Esophagus (tissue), 2 donors: Measurements from ENCODE around the gene MPP3. TPM values are rescaled to one million over a fixed set of nuclear protein-coding genes. Genes with fewer than 3 reads are reported as not detected.

ENCODE experiments used
- H3K27ac ChIP-seq, 2 donors: one replicate each; pipeline ENCODE4 v1.5.1; 2013; ENCODE audit warnings: low read depth in 2 of 2, mild to moderate bottlenecking in 2 of 2, inconsistent platforms in 1 of 2, low read length in 1 of 2, moderate library complexity in 1 of 2
- H3K27me3 ChIP-seq, 2 donors: one replicate each; pipeline ENCODE4 v1.6.1; 2013; ENCODE audit warnings: low read length in 2 of 2, control low read depth in 1 of 2, mild to moderate bottlenecking in 1 of 2; ENCODE audit not compliant: insufficient read depth in 2 of 2, control insufficient read depth in 1 of 2
- H3K36me3 ChIP-seq, 2 donors: one replicate each; pipeline ENCODE4 v1.6.1; 2013; ENCODE audit warnings: low read length in 1 of 2; ENCODE audit not compliant: control insufficient read depth in 2 of 2, insufficient read depth in 2 of 2
- H3K4me1 ChIP-seq, 2 donors: one replicate each; pipeline ENCODE4 v1.6.1; 2013; ENCODE audit warnings: low read length in 1 of 2; ENCODE audit not compliant: control insufficient read depth in 2 of 2, insufficient read depth in 2 of 2
- H3K4me3 ChIP-seq, 2 donors: one replicate each; pipeline ENCODE4 v1.5.1; 2013; ENCODE audit warnings: low read length in 2 of 2, mild to moderate bottlenecking in 2 of 2, low read depth in 1 of 2, moderate library complexity in 1 of 2
- H3K9me3 ChIP-seq, 2 donors: one replicate each; pipeline ENCODE4 v1.6.1; 2013; ENCODE audit warnings: mild to moderate bottlenecking in 2 of 2, low read depth in 1 of 2, low read length in 1 of 2, moderate library complexity in 1 of 2; ENCODE audit not compliant: control insufficient read depth in 2 of 2, insufficient read depth in 1 of 2
- WGBS, 2 donors: extraction: QIAGEN DNeasy Blood & Tissue Kit; methylation state at CpG; one replicate each; pipeline ENCODE4 v1.1.7; 2013; 5-methylcytosine and 5-hydroxymethylcytosine counted together
- polyA plus RNA-seq, 2 donors: library from polyadenylated mRNA; stranded (reverse); fragments of 200-250 nt; gene quantifications; one replicate each; pipeline ENCODE4 v1.2.3, GENCODE V29; 2013
- donor health status: healthy with polysubstance abuse.
- donor health status: Bipolar disorder and iron deficiency.

MPP3 gene
- polyA plus RNA-seq, 2 donors: 5.6 to 9.6 TPM

GRCh38 chr17:43769426-43769825, 63.5 kb downstream of the MPP3 start:
- Histone ChIP-seq H3K36me3 (peaks cover 7 to 33% of the 10 kb centered on the region in 2 donors), H3K4me1 (peaks cover 0 to 9% of the 10 kb centered on the region in 2 donors), H3K27ac (no peak overlapping the region), H3K9me3 (no peaks in the 10 kb centered on the region), H3K4me3 (no peak overlapping the region), H3K27me3 (no peaks in the 10 kb centered on the region)
- 90 to 91% methylated on average over 16 of the region's 16 CpGs for WGBS, 2 donors

DNA sequence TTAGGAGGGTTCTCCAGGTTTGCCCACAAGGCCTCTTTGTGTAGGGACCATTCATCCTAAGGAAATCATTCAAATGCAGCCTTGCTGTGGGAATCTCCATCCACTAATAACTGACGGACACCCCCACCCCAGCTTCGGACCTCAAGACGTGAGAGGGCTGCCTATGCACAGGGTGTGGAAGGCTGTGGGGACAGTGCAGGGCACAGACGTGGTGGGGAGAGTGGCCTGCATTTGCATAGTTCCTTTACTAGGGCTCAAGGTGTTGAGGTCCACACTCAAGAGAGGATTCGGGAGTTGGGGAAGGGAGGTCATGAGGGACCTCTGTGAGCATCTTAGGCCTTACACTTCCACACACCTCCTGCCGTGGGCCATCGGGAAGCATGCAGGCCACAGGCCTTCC, 64.0 kb downstream of the MPP3 start:
- Histone ChIP-seq H3K4me3 (no peak overlapping the region), H3K36me3 (peaks cover 3 to 29% of the 10 kb centered on the region in 2 donors), H3K4me1 (peaks cover 0 to 9% of the 10 kb centered on the region in 2 donors), H3K27ac (no peak overlapping the region), H3K27me3 (no peaks in the 10 kb centered on the region), H3K9me3 (no peaks in the 10 kb centered on the region)
- 89 to 92% methylated on average over 7 of the region's 7 CpGs for WGBS, 2 donors

DNA sequence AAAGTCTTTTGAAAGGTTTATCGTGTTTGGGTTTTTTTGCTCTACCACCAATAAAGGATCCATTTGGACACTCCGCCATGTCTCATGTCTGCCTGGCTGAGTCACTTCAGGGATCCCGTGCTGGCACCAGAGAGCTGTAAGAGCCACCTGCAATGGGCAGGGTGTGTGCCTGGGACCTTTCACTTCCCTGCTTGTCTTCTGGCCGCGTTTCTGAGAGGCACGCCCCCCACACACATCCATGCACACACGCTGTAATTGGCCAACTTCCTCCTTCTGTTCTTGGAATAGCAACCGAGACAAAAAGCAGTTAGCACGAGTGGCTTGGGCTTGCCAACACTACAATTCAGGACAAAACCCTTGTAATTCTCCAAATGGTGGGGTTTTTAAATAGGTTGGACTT, 64.6 kb downstream of the MPP3 start:
- 40 to 41% methylated on average over 9 of the region's 9 CpGs for WGBS, 2 donors
- Histone ChIP-seq H3K27ac (no peak overlapping the region), H3K4me1 (peaks cover 0 to 9% of the 10 kb centered on the region in 2 donors), H3K27me3 (no peaks in the 10 kb centered on the region), H3K9me3 (no peaks in the 10 kb centered on the region), H3K36me3 (peaks cover 1 to 26% of the 10 kb centered on the region in 2 donors), H3K4me3 (no peak overlapping the region)

GRCh38 chr17:43767713-43768059, 65.3 kb downstream of the MPP3 start:
- WGBS, 2 donors: 79 to 80% methylated on average over 5 of the region's 5 CpGs
- peaks cover 0 to 9% of the 10 kb centered on the region in 2 donors for H3K4me1 ChIP-seq
- H3K9me3 ChIP-seq: no peaks in the 10 kb centered on the region
- H3K4me3 ChIP-seq: no peak overlapping the region
- H3K36me3 ChIP-seq: peaks cover 0 to 25% of the 10 kb centered on the region in 2 donors
- no peak overlapping the region for H3K27ac ChIP-seq
- H3K27me3 ChIP-seq: no peaks in the 10 kb centered on the region

GRCh38 chr17:43767053-43767712, 65.8 kb downstream of the MPP3 start:
- Histone ChIP-seq H3K4me3 (no peak overlapping the region), H3K9me3 (no peaks in the 10 kb centered on the region), H3K27ac (no peak overlapping the region), H3K36me3 (peaks cover 0 to 25% of the 10 kb centered on the region in 2 donors), H3K4me1 (peaks cover 0 to 7% of the 10 kb centered on the region in 2 donors), H3K27me3 (no peaks in the 10 kb centered on the region)
- 82 to 86% methylated on average over 6 of the region's 6 CpGs for WGBS, 2 donors

GRCh38 chr17:43766413-43767052, 66.4 kb downstream of the MPP3 start:
- no peaks in the 10 kb centered on the region for H3K27me3 ChIP-seq
- no peak overlapping the region for H3K27ac ChIP-seq
- H3K4me3 ChIP-seq: no peak overlapping the region
- 61 to 62% methylated on average over 7 of the region's 7 CpGs for WGBS, 2 donors
- H3K4me1 ChIP-seq: peaks cover 0 to 7% of the 10 kb centered on the region in 2 donors
- peaks cover 0 to 24% of the 10 kb centered on the region in 2 donors for H3K36me3 ChIP-seq
- H3K9me3 ChIP-seq: no peaks in the 10 kb centered on the region

- Histone ChIP-seq H3K4me3 (no peak overlapping the region), H3K27me3 (peaks cover 3 to 5% of the 10 kb centered on the region in 2 donors), H3K27ac (no peak overlapping the region), H3K4me1 (peaks cover 0 to 6% of the 10 kb centered on the region in 2 donors), H3K9me3 (no peaks in the 10 kb centered on the region), H3K36me3 (no peaks in the 10 kb centered on the region)
- WGBS, 2 donors: 4 to 13% methylated on average over 10 of the region's 10 CpGs
These were observed 72.6 kb downstream of the MPP3 start for GRCh38 chr17:43760254-43760852.

- WGBS, 2 donors: 33 to 45% methylated on average over 7 of the region's 7 CpGs
- no peaks in the 10 kb centered on the region for H3K9me3 ChIP-seq
- H3K4me1 ChIP-seq: peaks cover 2 to 9% of the 10 kb centered on the region in 2 donors
- H3K4me3 ChIP-seq: no peak overlapping the region
- H3K27ac ChIP-seq: no peak overlapping the region
- H3K36me3 ChIP-seq: no peaks in the 10 kb centered on the region
- peaks cover 3 to 5% of the 10 kb centered on the region in 2 donors for H3K27me3 ChIP-seq
These were observed 73.1 kb downstream of the MPP3 start for GRCh38 chr17:43759836-43760235.

DNA sequence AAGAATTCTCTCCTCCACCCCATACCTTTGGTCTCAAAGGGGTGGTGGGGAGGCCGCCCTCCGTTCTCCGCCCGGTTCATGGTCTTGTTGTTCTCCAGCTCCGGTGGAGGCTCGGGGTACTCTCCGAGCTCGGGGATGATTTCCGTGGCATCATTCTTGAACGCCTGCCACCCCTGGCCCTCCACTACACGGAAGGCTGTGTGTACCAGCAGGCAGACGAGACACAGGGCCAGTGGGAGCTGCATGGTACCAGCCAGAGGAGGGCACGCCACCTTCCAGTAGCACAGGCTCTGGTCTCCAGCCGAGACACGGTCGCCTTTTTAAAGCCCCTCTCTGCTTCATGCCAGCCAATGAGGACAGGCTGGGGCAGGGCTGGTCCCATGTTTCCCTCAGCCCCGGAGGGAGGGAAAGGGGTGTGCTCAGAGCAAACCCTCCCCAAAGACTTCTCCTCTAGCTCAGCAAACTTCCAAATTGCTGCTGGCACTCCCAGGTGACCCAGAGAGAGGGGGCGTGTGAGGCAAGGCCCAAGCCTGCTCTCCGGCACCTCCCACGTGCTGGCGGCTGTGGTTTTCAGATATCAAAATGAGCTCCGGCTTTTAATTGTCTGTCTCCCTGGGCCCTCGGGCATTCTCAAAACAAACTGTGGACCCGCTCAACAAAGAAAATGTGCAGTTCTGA, 74.3 kb downstream of the MPP3 start, which contains the start of gene SOST:
TSS of gene SOST (minus strand) at position 295 of the 678 bp plus-strand sequence. CDS start at position 245, 50 bp downstream.
- 65 to 73% methylated on average over 24 of the region's 24 CpGs for WGBS, 2 donors

More for the DNA sequence above, 74.3 kb downstream of the MPP3 start, which contains the start of gene SOST:
- Histone ChIP-seq H3K4me1 (peaks cover 2 to 9% of the 10 kb centered on the region in 2 donors), H3K36me3 (no peaks in the 10 kb centered on the region), H3K27me3 (peaks cover 3 to 5% of the 10 kb centered on the region in 2 donors), H3K4me3 (no peak within 1 kb of the TSS), H3K27ac (no peak within 1 kb of the TSS), H3K9me3 (no peaks in the 10 kb centered on the region)
